NK-92 treated with Interleukin-12 subunit alpha and Interleukin-12 subunit beta, amount 100 ng/mL, for 24 hours (cell line): Measurements from ENCODE around the gene ORC2.

Experiments
- DNase-seq: peaks from one replicate; lab custom pipeline; 2025; lab: John Stamatoyannopoulos, UW

Gene ORC2

GRCh38 chr2:200860092-200860795 is 103.2 kb downstream of the ORC2 start:
- no peak for DNase-seq
